IMR-90 (cell line): Measurements from ENCODE around the gene TXNDC5. TPM values are rescaled to one million over a fixed set of nuclear protein-coding genes. Genes with fewer than 3 reads are reported as not detected.

Experiments used
- ATAC-seq: fragments of 200-7000 bp; cut with Tn5 transposase; 2 replicates; pipeline ENCODE4 v1.9.1; 2020; ENCODE audit warnings: low read depth, mild to moderate bottlenecking, moderate library complexity
- BruUV-seq: library from RNA; stranded (reverse); fragments of 400-500 nt; replicated peaks from 2 replicates; lab custom pipeline; 2021; lab: Mats Ljungman, UMichigan
- CTCF ChIA-PET: fragments of 300-600 bp; formaldehyde crosslinking; extraction: SDS; loops from one replicate; lab custom pipeline; 2021; ENCODE audit warnings: antibody characterized with exemption; lab: Yijun Ruan, JAX
- POLR2A ChIA-PET: fragments of 300-600 bp; sonication (Branson Sonifier 250); formaldehyde crosslinking; loops from one replicate; lab custom pipeline; 2022; ENCODE audit warnings: antibody characterized with exemption; ENCODE audit not compliant: unreplicated experiment; lab: Charles Lee
- DNase-seq: peaks from one replicate; pipeline ENCODE4 v3.0.0; 2013
- H2AFZ ChIP-seq: replicated peaks from 2 replicates; pipeline ENCODE3; 2013; ENCODE audit warnings: low read length, mild to moderate bottlenecking; ENCODE audit not compliant: poor library complexity
- H2AK5ac ChIP-seq: 2 replicates; pipeline ENCODE4 v1.6.1; 2013; ENCODE audit warnings: low read depth, low read length, inconsistent platforms
- H2AK9ac ChIP-seq: replicated peaks from 2 replicates; pipeline ENCODE3; 2013; ENCODE audit warnings: mild to moderate bottlenecking, low read depth, low read length, moderate library complexity; ENCODE audit not compliant: poor library complexity
- H2BK120ac ChIP-seq: 2 replicates; pipeline ENCODE4 v1.6.1; 2013; ENCODE audit warnings: low read depth, low read length, inconsistent platforms
- H2BK15ac ChIP-seq: 3 replicates; pipeline ENCODE4 v1.6.1; 2013; ENCODE audit warnings: low read depth, low read length, inconsistent platforms
- H2BK20ac ChIP-seq: 2 replicates; pipeline ENCODE4 v1.6.1; 2013; ENCODE audit warnings: low read depth, mild to moderate bottlenecking, inconsistent platforms, low read length, moderate library complexity
- H2BK5ac ChIP-seq: 2 replicates; pipeline ENCODE4 v1.6.1; 2013; ENCODE audit warnings: mild to moderate bottlenecking, low read depth, low read length, inconsistent platforms; ENCODE audit not compliant: poor library complexity, severe bottlenecking
- H3K14ac ChIP-seq: replicated peaks from 2 replicates; pipeline ENCODE4 v1.6.1; 2013; ENCODE audit warnings: low read depth, low read length, inconsistent platforms
- H3K18ac ChIP-seq: 2 replicates; pipeline ENCODE4 v1.6.1; 2013; ENCODE audit warnings: low read depth, low read length, control low read depth
- H3K23ac ChIP-seq: 2 replicates; pipeline ENCODE4 v1.6.1; 2013; ENCODE audit warnings: low read depth, low read length, inconsistent platforms
- H3K27ac ChIP-seq: 2 replicates; pipeline ENCODE4 v1.5.1; 2013; ENCODE audit warnings: mild to moderate bottlenecking, control low read depth, low read length; ENCODE audit not compliant: insufficient read depth
- H3K27me3 ChIP-seq: 2 replicates; pipeline ENCODE4 v1.6.1; 2013; ENCODE audit warnings: low read length; ENCODE audit not compliant: control insufficient read depth, insufficient read depth
- H3K36me3 ChIP-seq: 2 replicates; pipeline ENCODE4 v1.6.1; 2013; ENCODE audit warnings: low read length, mixed read lengths; ENCODE audit not compliant: control insufficient read depth, insufficient read depth
- H3K4ac ChIP-seq: 2 replicates; pipeline ENCODE4 v1.6.1; 2013; ENCODE audit warnings: low read depth, low read length, inconsistent platforms
- H3K4me1 ChIP-seq: 2 replicates; pipeline ENCODE4 v1.6.1; 2013; ENCODE audit warnings: low read length, mixed read lengths; ENCODE audit not compliant: control insufficient read depth, insufficient read depth
- H3K4me2 ChIP-seq: 2 replicates; pipeline ENCODE4 v1.6.1; 2013; ENCODE audit warnings: low read depth, mild to moderate bottlenecking, control low read depth, low read length, moderate library complexity
- H3K4me3 ChIP-seq: 2 replicates; pipeline ENCODE4 v1.5.1; 2013; ENCODE audit warnings: low read depth, mild to moderate bottlenecking, control low read depth, low read length, moderate library complexity; ENCODE audit not compliant: insufficient read depth
- H3K56ac ChIP-seq: 2 replicates; pipeline ENCODE4 v1.6.1; 2013; ENCODE audit warnings: low read length, inconsistent platforms; ENCODE audit not compliant: insufficient read depth; ENCODE audit errors: extremely low read depth
- H3K79me1 ChIP-seq, 2 experiments: 2 replicates each; pipeline ENCODE4 v1.6.1; 2013; ENCODE audit warnings: low read length in 2 of 2, inconsistent platforms in 1 of 2, low read depth in 1 of 2
- H3K9ac ChIP-seq: 2 replicates; pipeline ENCODE4 v1.6.1; 2013; ENCODE audit warnings: low read depth, low read length, control low read depth
- H3K9me1 ChIP-seq: 2 replicates; pipeline ENCODE4 v1.6.1; 2013; ENCODE audit warnings: low read length, inconsistent platforms; ENCODE audit not compliant: insufficient read depth
- H3K9me3 ChIP-seq: 2 replicates; pipeline ENCODE4 v1.6.1; 2013; ENCODE audit warnings: low read length; ENCODE audit not compliant: control insufficient read depth, insufficient read depth
- H4K20me1 ChIP-seq: 2 replicates; pipeline ENCODE4 v1.6.1; 2013; ENCODE audit warnings: low read length, inconsistent platforms; ENCODE audit not compliant: insufficient read depth
- H4K5ac ChIP-seq: 2 replicates; pipeline ENCODE4 v1.6.1; 2013; ENCODE audit warnings: mild to moderate bottlenecking, low read depth, low read length, control low read depth
- H4K8ac ChIP-seq, 2 experiments: 2 replicates each; pipeline ENCODE4 v1.6.1; 2013; ENCODE audit warnings: low read depth in 2 of 2, low read length in 2 of 2, control low read depth in 1 of 2, inconsistent platforms in 1 of 2
- H4K91ac ChIP-seq: 2 replicates; pipeline ENCODE4 v1.6.1; 2013; ENCODE audit warnings: low read depth, low read length, inconsistent platforms; ENCODE audit not compliant: insufficient read depth
- BHLHE40 ChIP-seq: fragments of 150-350 bp; IDR thresholded peaks from 2 replicates; pipeline ENCODE4 v1.6.1; 2016; ENCODE audit warnings: mild to moderate bottlenecking, low read depth, low read length
- CEBPB ChIP-seq: IDR thresholded peaks from 2 replicates; pipeline ENCODE4 v1.6.1; 2012; ENCODE audit warnings: low read depth, low read length, improper control_type of control experiment
- CHD1 ChIP-seq: IDR thresholded peaks from 2 replicates; pipeline ENCODE4 v1.6.1; 2012; ENCODE audit warnings: low read depth, low read length, improper control_type of control experiment
- ELK1 ChIP-seq: fragments of 150-350 bp; IDR thresholded peaks from 2 replicates; pipeline ENCODE4 v1.6.1; 2016; ENCODE audit warnings: low read depth, mild to moderate bottlenecking, low read length, moderate library complexity, borderline replicate concordance
- FOS ChIP-seq: fragments of 150-350 bp; IDR thresholded peaks from 2 replicates; pipeline ENCODE4 v1.6.1; 2016; ENCODE audit warnings: low read depth, low read length
- MAFK ChIP-seq: IDR thresholded peaks from 2 replicates; pipeline ENCODE4 v1.6.1; 2012; ENCODE audit warnings: low read depth, low read length, improper control_type of control experiment
- MAZ ChIP-seq: IDR thresholded peaks from 2 replicates; pipeline ENCODE4 v1.6.1; 2012; ENCODE audit warnings: low read depth, mild to moderate bottlenecking, low read length, improper control_type of control experiment, moderate library complexity, borderline replicate concordance
- NFE2L2 ChIP-seq: fragments of 150-350 bp; IDR thresholded peaks from 2 replicates; pipeline ENCODE4 v1.6.1; 2016; ENCODE audit warnings: low read depth, mild to moderate bottlenecking, low read length
- POLR2A ChIP-seq: IDR thresholded peaks from 2 replicates; pipeline ENCODE4 v1.6.1; 2012; ENCODE audit warnings: mild to moderate bottlenecking, low read depth, low read length
- RAD21 ChIP-seq: IDR thresholded peaks from 2 replicates; pipeline ENCODE4 v1.6.1; 2012; ENCODE audit warnings: low read length, improper control_type of control experiment
- RFX5 ChIP-seq: IDR thresholded peaks from 2 replicates; pipeline ENCODE4 v1.8.0; 2012; ENCODE audit warnings: low read depth, mild to moderate bottlenecking, low read length, moderate library complexity
- SMC3 ChIP-seq: fragments of 150-350 bp; IDR thresholded peaks from 2 replicates; pipeline ENCODE4 v1.6.1; 2016; ENCODE audit warnings: low read depth, mild to moderate bottlenecking, antibody characterized with exemption, low read length, moderate library complexity
- WGBS, 2 experiments: methylation state at CpG; one replicate each; pipeline versions ENCODE4 v1.1.5 to v1.1.7; 2013; ENCODE audit warnings: missing lambda C conversion rate in 2 of 2; ENCODE audit not compliant: insufficient read length in 1 of 2; ENCODE audit errors: extremely low coverage in 2 of 2; 5-methylcytosine and 5-hydroxymethylcytosine counted together
- dilution Hi-C: fragments of 300-500 bp; cut with HindIII; formaldehyde crosslinking; loops from one replicate; pipeline ENCODE4 v1.14.3; 2018; ENCODE audit warnings: low sequenced_read_pairs; ENCODE audit not compliant: unreplicated experiment
- in situ Hi-C: fragments of 300-500 bp; cut with MboI; formaldehyde crosslinking; loops from 3 replicates; pipeline ENCODE4 v1.14.3; 2019; ENCODE audit warnings: low sequenced_read_pairs, inconsistent platforms, mixed read lengths
- intact Hi-C: fragments of 100-400 bp; cut with micrococcal nuclease; formaldehyde crosslinking; loops from 2 replicates; pipeline ENCODE4 v1.10.0; 2022
- polyA plus RNA-seq, 3 experiments: library from polyadenylated mRNA; depleted of rRNA; stranded (reverse); fragments of >200 nt; gene quantifications; 2 replicates each; pipeline ENCODE4 v1.2.3, GENCODE V29; 2012; ENCODE audit warnings: low replicate concordance in 1 of 3
- total RNA-seq: library from RNA; depleted of rRNA; stranded (reverse); fragments of >200 nt; gene quantifications from 2 replicates; pipeline ENCODE4 v1.2.3, GENCODE V29; 2012
- TF ChIP-seq, protein P1 (sequence below): conservative IDR thresholded peaks from 2 replicates; pipeline ENCODE4 v1.5.1; 2012; ENCODE audit warnings: mild to moderate bottlenecking, low read depth, low read length, improper control_type of control experiment
- TF ChIP-seq, protein P2 (sequence below): fragments of 150-350 bp; IDR thresholded peaks from 2 replicates; pipeline ENCODE4 v1.6.1; 2017; ENCODE audit warnings: mild to moderate bottlenecking, antibody characterized with exemption, low read length, low read depth

Gene TXNDC5
- total and polyA plus RNA-seq, 2 of the 4 experiments (the other 2 are of a cell fraction), result 274 to 439 TPM

DNA sequence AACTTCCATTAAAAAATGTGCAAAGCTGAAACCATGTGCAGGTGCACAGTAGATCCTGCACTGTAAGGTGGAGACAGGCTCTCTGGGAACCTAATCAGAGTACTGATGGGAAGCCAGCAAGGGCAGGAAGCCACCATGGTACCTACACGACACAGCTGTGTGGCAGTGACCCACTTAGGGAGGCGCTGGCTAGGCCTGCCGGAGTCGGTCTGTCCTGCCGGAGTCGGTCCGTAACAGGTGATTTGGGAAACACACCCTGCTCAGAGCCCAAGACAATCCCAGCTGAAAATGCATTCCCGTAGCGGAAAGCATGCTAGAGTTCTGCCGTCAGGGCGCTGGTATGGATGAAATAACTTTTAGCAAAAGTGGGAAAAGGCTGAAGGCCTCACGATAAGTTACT is 17.2 kb downstream of the TXNDC5 start:
- Histone ChIP-seq H3K18ac (no peak overlapping the region), H3K56ac (no peak overlapping the region), H3K9me3 (no peaks in the 10 kb centered on the region), H4K20me1 (no peaks in the 10 kb centered on the region), H3K4me2 (no peak overlapping the region), H3K4ac (no peak overlapping the region), H2AK9ac (no peak overlapping the region), H2AFZ (no peak overlapping the region), H3K23ac (no peak overlapping the region), H3K27ac (no peak overlapping the region), H2BK5ac (no peak overlapping the region), H3K4me1 (no peaks in the 10 kb centered on the region), H3K9ac (no peak overlapping the region), H4K5ac (no peak overlapping the region), H3K9me1 (no peaks in the 10 kb centered on the region), H2AK5ac (no peak overlapping the region), H3K79me1 (peaks cover 14 to 15% of the 10 kb centered on the region in 2 experiments), H4K91ac (no peak overlapping the region), H3K27me3 (no peaks in the 10 kb centered on the region), H3K14ac (no peak overlapping the region), H3K4me3 (no peak overlapping the region), H2BK15ac (no peak overlapping the region), H2BK120ac (no peak overlapping the region), H4K8ac (no peak overlapping the region), H2BK20ac (no peak overlapping the region), H3K36me3 (peaks cover 69% of the 10 kb centered on the region)
- no peak for ATAC-seq
- in situ Hi-C loops (loop anchor here (10.0 kb wide), 1 partner anchor 169 kb away; the partner anchor contains the start of gene BMP6), dilution Hi-C loops (no loop called here), intact Hi-C loops (loop anchor here (5.0 kb wide), 1 partner anchor 171 kb away; no protein-coding TSS in a partner anchor)
- CTCF ChIA-PET, result no interaction called here
- no peak for DNase-seq
- BruUV-seq, result no TSS peak
- no peak for TF ChIP-seq POLR2A
- TF ChIP-seq BHLHE40, result no peak
- TF ChIP-seq MAZ, result no peak
- TF ChIP-seq, protein P1, sequence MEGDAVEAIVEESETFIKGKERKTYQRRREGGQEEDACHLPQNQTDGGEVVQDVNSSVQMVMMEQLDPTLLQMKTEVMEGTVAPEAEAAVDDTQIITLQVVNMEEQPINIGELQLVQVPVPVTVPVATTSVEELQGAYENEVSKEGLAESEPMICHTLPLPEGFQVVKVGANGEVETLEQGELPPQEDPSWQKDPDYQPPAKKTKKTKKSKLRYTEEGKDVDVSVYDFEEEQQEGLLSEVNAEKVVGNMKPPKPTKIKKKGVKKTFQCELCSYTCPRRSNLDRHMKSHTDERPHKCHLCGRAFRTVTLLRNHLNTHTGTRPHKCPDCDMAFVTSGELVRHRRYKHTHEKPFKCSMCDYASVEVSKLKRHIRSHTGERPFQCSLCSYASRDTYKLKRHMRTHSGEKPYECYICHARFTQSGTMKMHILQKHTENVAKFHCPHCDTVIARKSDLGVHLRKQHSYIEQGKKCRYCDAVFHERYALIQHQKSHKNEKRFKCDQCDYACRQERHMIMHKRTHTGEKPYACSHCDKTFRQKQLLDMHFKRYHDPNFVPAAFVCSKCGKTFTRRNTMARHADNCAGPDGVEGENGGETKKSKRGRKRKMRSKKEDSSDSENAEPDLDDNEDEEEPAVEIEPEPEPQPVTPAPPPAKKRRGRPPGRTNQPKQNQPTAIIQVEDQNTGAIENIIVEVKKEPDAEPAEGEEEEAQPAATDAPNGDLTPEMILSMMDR, result no peak
- TF ChIP-seq NFE2L2, result no peak
- TF ChIP-seq CEBPB, result no peak
- TF ChIP-seq RAD21, result no peak
- TF ChIP-seq, protein P2, sequence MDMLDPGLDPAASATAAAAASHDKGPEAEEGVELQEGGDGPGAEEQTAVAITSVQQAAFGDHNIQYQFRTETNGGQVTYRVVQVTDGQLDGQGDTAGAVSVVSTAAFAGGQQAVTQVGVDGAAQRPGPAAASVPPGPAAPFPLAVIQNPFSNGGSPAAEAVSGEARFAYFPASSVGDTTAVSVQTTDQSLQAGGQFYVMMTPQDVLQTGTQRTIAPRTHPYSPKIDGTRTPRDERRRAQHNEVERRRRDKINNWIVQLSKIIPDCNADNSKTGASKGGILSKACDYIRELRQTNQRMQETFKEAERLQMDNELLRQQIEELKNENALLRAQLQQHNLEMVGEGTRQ, result no peak
- no peak for TF ChIP-seq RFX5
- TF ChIP-seq SMC3, result no peak
- no peak for TF ChIP-seq MAFK
- TF ChIP-seq CHD1, result no peak
- TF ChIP-seq FOS, result no peak
- no peak for TF ChIP-seq ELK1
- POLR2A ChIA-PET, result no interaction called here
- WGBS, 2 experiments, result no CpG with 5 or more reads among the region's 12 CpGs
